ENCODE measurements around the gene SHISA3.

Gene SHISA3

DNA sequence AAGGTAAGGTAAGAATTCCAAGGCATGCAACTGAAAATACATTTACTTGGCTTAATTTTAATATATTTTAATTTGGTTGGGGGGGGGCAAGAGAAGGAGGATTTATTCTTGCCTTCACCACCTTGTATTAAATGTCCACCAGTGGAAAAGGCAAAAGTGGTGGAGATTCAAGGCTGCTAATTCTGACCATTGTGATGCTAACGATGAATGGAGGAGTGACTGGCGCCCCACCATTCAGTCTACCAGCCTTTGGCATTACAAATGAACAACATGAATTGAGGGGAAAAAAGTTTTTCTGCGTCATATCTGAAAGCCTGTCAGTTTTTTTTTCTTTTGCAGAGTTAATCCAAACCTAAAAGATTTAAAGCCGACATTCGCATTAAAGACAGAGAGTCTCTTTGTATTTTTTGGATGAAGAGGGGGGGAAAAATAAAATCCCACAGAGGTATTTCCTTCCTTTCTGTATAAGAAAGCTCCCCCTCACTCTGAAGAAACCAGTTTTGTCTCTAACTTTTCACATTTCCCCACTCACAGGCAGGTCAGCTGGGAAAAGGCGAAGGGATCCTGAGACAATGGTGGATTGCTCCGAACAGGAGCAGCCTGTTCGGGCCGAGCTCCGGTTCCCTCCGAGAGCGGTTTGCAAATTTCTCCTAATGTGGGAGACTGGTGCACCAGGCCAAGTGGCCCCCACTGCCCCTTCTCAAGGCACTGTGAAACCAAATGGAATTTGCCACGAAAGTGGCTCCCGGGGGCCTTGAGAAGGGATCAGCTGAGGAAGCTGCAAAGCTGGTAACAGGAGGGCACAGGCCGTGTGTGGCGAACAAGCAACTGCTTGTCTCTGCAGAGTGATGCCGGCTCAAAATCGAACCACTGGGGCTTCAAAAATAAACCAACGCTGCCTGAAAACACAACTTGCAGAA is 28.1 kb downstream of the SHISA3 start:
- no peak for DNase-seq
- in situ Hi-C loops (cut with HindIII; ENCODE audit: low pct_ligation_motif_present, low pct_unique_long_range_greater_than_20kb, low sequenced_read_pairs): no loop called here

DNA sequence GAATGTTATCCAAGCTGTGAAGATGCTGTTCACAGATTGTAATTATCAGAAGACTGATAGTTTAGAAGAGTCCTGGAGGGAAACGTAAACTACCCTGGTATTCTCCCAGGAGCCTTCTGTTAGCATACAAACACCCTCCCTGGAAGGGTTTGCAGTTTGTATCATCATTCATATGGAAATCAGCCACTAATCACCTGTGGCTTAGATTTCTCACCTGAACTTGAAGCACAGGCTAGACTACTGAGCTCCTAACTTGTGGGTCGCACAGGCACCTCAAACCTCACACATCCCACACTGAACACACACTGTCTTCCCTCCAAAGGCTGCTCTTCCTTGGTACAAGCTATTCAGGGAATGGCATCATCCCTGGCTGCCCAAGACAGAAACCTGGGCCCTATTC is 30.7 kb downstream of the SHISA3 start:
- in situ Hi-C loops (cut with HindIII; ENCODE audit: low pct_ligation_motif_present, low pct_unique_long_range_greater_than_20kb, low sequenced_read_pairs): no loop called here
- DNase-seq: no peak

DNA sequence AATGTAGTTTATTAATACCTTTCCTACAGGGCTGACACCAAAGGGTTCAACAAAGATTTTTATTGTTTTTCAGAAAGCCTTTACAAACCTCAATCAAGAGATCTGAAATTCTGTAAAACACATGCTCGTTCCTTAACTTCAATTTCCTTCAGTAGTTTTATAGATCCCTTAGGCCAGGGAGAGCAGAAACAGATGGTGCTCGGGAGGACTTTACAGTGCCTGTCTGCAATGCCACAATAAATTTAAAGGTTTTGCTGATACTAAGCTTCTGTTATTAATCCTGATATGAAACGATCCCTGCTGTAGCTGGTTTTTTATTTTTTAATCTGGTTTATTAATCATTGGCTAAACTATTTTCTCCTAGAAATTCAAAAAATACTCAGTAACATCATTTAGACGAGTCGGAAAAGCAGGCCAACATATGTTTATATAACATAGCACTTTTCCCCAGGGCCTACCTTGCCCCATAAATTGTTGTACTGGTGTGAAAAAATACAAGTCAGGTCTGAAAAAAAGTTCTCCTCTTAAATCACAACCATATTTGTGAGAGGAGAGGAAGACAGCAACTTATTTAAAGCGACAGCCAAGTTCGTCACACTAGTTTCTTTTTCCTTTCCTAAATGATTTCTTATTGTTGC is 39.8 kb downstream of the SHISA3 start:
- in situ Hi-C loops (cut with HindIII; ENCODE audit: low pct_ligation_motif_present, low pct_unique_long_range_greater_than_20kb, low sequenced_read_pairs): no loop called here
- no peak for DNase-seq

DNA sequence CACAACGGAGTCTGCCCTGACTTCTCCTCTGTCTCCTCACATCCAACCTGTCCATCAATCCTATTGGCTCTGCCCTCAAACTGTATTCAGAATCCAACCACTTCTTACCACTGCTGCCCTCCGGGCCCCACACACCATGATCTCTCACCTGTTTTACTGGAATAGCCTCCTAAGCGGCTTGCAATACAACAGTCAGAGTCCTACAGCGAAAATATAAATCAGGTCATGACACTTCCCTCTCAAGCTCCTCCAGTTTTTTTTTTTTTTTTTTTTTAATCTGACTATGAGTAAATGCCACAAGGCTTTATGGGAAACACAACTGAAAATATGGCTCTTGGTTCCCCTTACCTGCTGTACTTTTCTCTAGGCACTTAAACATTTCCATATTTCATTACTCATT is 42.8 kb downstream of the SHISA3 start:
- in situ Hi-C loops (cut with HindIII; ENCODE audit: low pct_ligation_motif_present, low pct_unique_long_range_greater_than_20kb, low sequenced_read_pairs): no loop called here
- no peak for DNase-seq

DNA sequence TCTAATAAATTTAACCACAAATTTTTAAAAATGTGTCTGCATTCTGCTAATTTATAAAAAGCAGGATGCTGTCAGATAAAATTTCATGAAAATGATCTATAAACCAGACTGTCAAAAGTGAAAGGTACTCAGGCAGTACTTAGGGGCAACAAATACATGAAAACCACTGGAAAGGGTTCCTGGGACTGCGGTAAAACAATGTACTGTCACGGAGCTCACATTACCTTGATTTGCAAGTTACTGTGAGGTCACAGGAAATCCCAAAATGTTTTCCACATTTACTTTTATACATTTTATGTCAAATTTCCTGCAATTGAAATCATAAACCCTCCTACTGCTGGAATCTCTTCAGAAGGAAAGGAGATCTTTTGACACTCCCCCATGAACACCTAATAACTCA is 45.3 kb downstream of the SHISA3 start:
- no peak for DNase-seq
- in situ Hi-C loops (cut with HindIII; ENCODE audit: low pct_ligation_motif_present, low pct_unique_long_range_greater_than_20kb, low sequenced_read_pairs): no loop called here

DNA sequence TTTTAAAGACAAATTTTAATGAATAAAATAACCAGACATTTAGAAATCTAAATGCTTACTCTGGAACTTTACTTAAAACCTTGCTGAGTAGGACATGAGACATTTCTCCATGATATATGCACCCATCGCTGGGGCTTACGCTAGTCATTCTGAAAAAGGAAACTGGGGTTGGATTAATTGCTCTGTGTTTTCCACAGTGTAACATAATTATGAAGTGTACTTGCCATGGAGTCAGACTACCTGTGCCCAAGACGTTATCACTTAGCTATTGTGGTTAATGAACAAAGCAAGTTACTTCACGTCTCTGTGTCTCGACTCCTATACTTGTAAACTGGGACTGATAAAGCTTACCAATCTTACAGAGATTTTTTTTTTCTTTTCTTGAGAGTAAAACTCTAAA is 47.8 kb downstream of the SHISA3 start:
- no peak for DNase-seq
- in situ Hi-C loops (cut with HindIII; ENCODE audit: low pct_ligation_motif_present, low pct_unique_long_range_greater_than_20kb, low sequenced_read_pairs): no loop called here

DNA sequence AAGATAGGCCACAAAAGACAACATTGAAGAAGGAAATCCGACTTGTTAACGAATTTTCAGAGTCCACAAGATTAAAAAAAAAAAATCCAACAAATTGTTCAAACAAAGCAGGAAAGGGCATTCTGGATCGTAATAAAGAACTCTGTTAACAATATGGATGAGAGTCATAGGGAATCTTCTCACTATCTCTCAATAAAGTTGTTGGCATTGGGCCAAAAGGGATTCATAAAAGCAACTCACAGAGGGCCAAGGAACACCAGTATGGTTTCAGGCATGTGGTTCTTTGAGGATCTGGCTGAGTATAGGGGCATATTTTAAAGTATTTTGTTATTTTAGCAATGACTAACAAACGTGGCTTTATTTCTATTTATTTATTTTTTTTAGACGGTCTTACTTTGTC is 49.5 kb downstream of the SHISA3 start:
- in situ Hi-C loops (cut with HindIII; ENCODE audit: low pct_ligation_motif_present, low pct_unique_long_range_greater_than_20kb, low sequenced_read_pairs): no loop called here
- DNase-seq: no peak
